Measurements from ENCODE around the gene CXCL16. TPM values are rescaled to one million over a fixed set of nuclear protein-coding genes. Genes with fewer than 3 reads are reported as not detected.

The CXCL16 gene
- total and polyA plus RNA-seq, 2 of the 13 experiments (the other 11 are each of a cell fraction or from before 2014, with no cell fraction given), result 9.4 to 101 TPM

DNA sequence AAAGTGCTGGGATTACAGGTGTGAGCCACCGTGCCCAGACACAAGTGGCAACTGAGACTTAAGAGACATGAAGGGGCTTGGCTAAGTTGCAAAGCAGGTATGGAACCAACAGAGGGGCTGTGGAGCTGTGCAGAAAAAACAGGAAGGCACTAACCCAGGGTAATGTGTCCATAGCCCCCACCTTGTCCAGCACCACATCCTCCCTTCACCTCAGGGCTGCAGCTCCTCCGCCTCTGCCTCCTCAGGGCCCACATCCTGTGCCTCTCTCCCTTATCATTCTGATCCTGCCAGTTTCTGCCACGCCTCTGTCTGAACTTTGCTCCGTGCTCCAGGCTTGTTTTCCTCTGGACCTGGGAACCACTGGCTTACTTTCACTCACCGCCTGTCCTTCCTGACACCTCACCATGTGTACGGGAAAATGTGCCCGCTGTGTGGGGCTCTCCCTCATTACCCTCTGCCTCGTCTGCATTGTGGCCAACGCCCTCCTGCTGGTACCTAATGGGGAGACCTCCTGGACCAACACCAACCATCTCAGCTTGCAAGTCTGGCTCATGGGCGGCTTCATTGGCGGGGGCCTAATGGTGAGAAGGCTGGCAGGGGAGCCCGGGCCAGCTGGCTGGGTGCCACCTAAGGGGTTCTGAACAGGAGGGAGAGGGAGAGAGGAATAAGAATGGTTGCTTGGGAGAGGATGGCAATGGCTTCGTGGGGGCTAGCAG lies 31.9 kb upstream of the CXCL16 start, which contains the start of gene TM4SF5 (continued):
- TF ChIP-seq SMAD9 (CRISPR knock-in tag; IDR thresholded peaks at IDR 0.05) (no peak), U2AF1 (optimal IDR thresholded peaks at IDR 0.05; ENCODE audit: low read depth, low read length) (no peak), IKZF1 (IDR thresholded peaks at IDR 0.05) (no peak), ZNF564 (CRISPR knock-in tag; IDR thresholded peaks at IDR 0.05) (0 out of 2 replicates have a peak, but pooled peaks have one; percentile 42), HNRNPK (IDR thresholded peaks at IDR 0.05; ENCODE audit: low read depth, low read length, poor library complexity, severe bottlenecking) (no peak), FOSL1 (CRISPR knock-in tag; IDR thresholded peaks at IDR 0.05; ENCODE audit: borderline replicate concordance) (0 out of 2 replicates have a peak, but pooled peaks have one; percentile 11), ZNF101 (CRISPR knock-in tag; IDR thresholded peaks at IDR 0.05; ENCODE audit: borderline replicate concordance, low read depth) (no peak), ZNF572 (CRISPR knock-in tag; IDR thresholded peaks at IDR 0.05) (0 out of 2 replicates have a peak, but pooled peaks have one; percentile 78), KLF9 (CRISPR knock-in tag; IDR thresholded peaks at IDR 0.05; ENCODE audit: low read depth) (peak; percentile 93; the same call in 1 of the 2 replicates), BCL6 (CRISPR knock-in tag; IDR thresholded peaks at IDR 0.05) (peak; percentile 52), ZNF678 (CRISPR knock-in tag; IDR thresholded peaks at IDR 0.05) (0 out of 2 replicates have a peak, but pooled peaks have one; percentile 74), ARHGAP35 (CRISPR knock-in tag; IDR thresholded peaks at IDR 0.05; ENCODE audit: borderline replicate concordance) (peak; percentile 74), ZMYM3 (CRISPR knock-in tag; IDR thresholded peaks at IDR 0.05) (peak; percentile 93), ZNF605 (CRISPR knock-in tag; IDR thresholded peaks at IDR 0.05) (peak; percentile 89), ZNF256 (CRISPR knock-in tag; conservative IDR thresholded peaks at IDR 0.05) (0 out of 2 replicates have a peak, but pooled peaks have one; percentile 78), PHF5A (CRISPR knock-in tag; IDR thresholded peaks at IDR 0.05; ENCODE audit: low read depth, unreplicated experiment) (peak; percentile 68)
- TF ChIP-seq, protein P1, sequence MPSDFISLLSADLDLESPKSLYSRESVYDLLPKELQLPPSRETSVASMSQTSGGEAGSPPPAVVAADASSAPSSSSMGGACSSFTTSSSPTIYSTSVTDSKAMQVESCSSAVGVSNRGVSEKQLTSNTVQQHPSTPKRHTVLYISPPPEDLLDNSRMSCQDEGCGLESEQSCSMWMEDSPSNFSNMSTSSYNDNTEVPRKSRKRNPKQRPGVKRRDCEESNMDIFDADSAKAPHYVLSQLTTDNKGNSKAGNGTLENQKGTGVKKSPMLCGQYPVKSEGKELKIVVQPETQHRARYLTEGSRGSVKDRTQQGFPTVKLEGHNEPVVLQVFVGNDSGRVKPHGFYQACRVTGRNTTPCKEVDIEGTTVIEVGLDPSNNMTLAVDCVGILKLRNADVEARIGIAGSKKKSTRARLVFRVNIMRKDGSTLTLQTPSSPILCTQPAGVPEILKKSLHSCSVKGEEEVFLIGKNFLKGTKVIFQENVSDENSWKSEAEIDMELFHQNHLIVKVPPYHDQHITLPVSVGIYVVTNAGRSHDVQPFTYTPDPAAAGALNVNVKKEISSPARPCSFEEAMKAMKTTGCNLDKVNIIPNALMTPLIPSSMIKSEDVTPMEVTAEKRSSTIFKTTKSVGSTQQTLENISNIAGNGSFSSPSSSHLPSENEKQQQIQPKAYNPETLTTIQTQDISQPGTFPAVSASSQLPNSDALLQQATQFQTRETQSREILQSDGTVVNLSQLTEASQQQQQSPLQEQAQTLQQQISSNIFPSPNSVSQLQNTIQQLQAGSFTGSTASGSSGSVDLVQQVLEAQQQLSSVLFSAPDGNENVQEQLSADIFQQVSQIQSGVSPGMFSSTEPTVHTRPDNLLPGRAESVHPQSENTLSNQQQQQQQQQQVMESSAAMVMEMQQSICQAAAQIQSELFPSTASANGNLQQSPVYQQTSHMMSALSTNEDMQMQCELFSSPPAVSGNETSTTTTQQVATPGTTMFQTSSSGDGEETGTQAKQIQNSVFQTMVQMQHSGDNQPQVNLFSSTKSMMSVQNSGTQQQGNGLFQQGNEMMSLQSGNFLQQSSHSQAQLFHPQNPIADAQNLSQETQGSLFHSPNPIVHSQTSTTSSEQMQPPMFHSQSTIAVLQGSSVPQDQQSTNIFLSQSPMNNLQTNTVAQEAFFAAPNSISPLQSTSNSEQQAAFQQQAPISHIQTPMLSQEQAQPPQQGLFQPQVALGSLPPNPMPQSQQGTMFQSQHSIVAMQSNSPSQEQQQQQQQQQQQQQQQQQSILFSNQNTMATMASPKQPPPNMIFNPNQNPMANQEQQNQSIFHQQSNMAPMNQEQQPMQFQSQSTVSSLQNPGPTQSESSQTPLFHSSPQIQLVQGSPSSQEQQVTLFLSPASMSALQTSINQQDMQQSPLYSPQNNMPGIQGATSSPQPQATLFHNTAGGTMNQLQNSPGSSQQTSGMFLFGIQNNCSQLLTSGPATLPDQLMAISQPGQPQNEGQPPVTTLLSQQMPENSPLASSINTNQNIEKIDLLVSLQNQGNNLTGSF (CRISPR knock-in tag; IDR thresholded peaks at IDR 0.05), result no peak; the same call in 1 of the 2 replicates
- TF ChIP-seq, protein P2, sequence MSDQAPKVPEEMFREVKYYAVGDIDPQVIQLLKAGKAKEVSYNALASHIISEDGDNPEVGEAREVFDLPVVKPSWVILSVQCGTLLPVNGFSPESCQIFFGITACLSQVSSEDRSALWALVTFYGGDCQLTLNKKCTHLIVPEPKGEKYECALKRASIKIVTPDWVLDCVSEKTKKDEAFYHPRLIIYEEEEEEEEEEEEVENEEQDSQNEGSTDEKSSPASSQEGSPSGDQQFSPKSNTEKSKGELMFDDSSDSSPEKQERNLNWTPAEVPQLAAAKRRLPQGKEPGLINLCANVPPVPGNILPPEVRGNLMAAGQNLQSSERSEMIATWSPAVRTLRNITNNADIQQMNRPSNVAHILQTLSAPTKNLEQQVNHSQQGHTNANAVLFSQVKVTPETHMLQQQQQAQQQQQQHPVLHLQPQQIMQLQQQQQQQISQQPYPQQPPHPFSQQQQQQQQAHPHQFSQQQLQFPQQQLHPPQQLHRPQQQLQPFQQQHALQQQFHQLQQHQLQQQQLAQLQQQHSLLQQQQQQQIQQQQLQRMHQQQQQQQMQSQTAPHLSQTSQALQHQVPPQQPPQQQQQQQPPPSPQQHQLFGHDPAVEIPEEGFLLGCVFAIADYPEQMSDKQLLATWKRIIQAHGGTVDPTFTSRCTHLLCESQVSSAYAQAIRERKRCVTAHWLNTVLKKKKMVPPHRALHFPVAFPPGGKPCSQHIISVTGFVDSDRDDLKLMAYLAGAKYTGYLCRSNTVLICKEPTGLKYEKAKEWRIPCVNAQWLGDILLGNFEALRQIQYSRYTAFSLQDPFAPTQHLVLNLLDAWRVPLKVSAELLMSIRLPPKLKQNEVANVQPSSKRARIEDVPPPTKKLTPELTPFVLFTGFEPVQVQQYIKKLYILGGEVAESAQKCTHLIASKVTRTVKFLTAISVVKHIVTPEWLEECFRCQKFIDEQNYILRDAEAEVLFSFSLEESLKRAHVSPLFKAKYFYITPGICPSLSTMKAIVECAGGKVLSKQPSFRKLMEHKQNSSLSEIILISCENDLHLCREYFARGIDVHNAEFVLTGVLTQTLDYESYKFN (CRISPR knock-in tag; conservative IDR thresholded peaks at IDR 0.05), result peak; percentile 93
- TF ChIP-seq, protein P3, sequence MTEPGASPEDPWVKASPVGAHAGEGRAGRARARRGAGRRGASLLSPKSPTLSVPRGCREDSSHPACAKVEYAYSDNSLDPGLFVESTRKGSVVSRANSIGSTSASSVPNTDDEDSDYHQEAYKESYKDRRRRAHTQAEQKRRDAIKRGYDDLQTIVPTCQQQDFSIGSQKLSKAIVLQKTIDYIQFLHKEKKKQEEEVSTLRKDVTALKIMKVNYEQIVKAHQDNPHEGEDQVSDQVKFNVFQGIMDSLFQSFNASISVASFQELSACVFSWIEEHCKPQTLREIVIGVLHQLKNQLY (CRISPR knock-in tag; IDR thresholded peaks at IDR 0.05), result no peak
- TF ChIP-seq, protein P4, sequence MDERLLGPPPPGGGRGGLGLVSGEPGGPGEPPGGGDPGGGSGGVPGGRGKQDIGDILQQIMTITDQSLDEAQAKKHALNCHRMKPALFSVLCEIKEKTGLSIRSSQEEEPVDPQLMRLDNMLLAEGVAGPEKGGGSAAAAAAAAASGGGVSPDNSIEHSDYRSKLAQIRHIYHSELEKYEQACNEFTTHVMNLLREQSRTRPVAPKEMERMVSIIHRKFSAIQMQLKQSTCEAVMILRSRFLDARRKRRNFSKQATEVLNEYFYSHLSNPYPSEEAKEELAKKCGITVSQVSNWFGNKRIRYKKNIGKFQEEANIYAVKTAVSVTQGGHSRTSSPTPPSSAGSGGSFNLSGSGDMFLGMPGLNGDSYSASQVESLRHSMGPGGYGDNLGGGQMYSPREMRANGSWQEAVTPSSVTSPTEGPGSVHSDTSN (CRISPR knock-in tag; IDR thresholded peaks at IDR 0.05), result 0 out of 2 replicates have a peak, but pooled peaks have one; percentile 32

Data from HepG2 (cell line).